OCI-LY7 (cell line): Measurements from ENCODE around the gene ST6GAL1. TPM values are rescaled to one million over a fixed set of nuclear protein-coding genes. Genes with fewer than 3 reads are reported as not detected.

ENCODE experiments used
- BruUV-seq: library from RNA; stranded (reverse); fragments of 400-500 nt; replicated peaks from 2 replicates; lab custom pipeline; 2021; lab: Mats Ljungman, UMichigan
- CTCF ChIA-PET: fragments of 300-600 bp; sonication (Branson Sonifier 250); formaldehyde crosslinking; loops from one replicate; lab custom pipeline; 2022; ENCODE audit warnings: antibody characterized with exemption; ENCODE audit not compliant: unreplicated experiment; lab: Charles Lee
- POLR2A ChIA-PET: fragments of 300-600 bp; sonication (Branson Sonifier 250); formaldehyde crosslinking; loops from one replicate; lab custom pipeline; 2022; ENCODE audit warnings: antibody characterized with exemption; lab: Charles Lee
- DNase-seq: peaks from one replicate; pipeline ENCODE4 v3.0.0-alpha.2; 2015; ENCODE audit warnings: low spot score
- H2AFZ ChIP-seq: fragments of 200-600 bp; sonication (generic), shearing (Covaris generic); 2 replicates; pipeline ENCODE4 v1.6.1; 2014; ENCODE audit warnings: mild to moderate bottlenecking, antibody characterized with exemption, low read length, moderate library complexity
- H3K27ac ChIP-seq: fragments of 200-600 bp; sonication (generic); 2 replicates; pipeline ENCODE4 v1.5.1; 2014; ENCODE audit warnings: mixed run types, low read depth, mild to moderate bottlenecking, moderate library complexity, low read length, inconsistent platforms; ENCODE audit not compliant: poor library complexity, severe bottlenecking
- H3K36me3 ChIP-seq: fragments of 200-600 bp; sonication (generic); 2 replicates; pipeline ENCODE4 v1.6.1; 2014; ENCODE audit warnings: mild to moderate bottlenecking, antibody characterized with exemption, low read length, moderate library complexity, mixed read lengths; ENCODE audit not compliant: insufficient read depth
- H3K4me1 ChIP-seq: fragments of 200-600 bp; sonication (generic); 2 replicates; pipeline ENCODE4 v1.5.1; 2014; ENCODE audit warnings: mild to moderate bottlenecking, low read length; ENCODE audit not compliant: insufficient read depth, poor library complexity, severe bottlenecking
- H3K4me2 ChIP-seq: fragments of 200-600 bp; sonication (generic); 2 replicates; pipeline ENCODE4 v1.6.1; 2014; ENCODE audit warnings: mild to moderate bottlenecking, low read length
- H3K4me3 ChIP-seq: fragments of 200-600 bp; sonication (generic); 2 replicates; pipeline ENCODE4 v1.5.1; 2014; ENCODE audit warnings: mild to moderate bottlenecking, low read depth, low read length; ENCODE audit not compliant: poor library complexity, severe bottlenecking
- H3K79me2 ChIP-seq: fragments of 200-600 bp; sonication (generic); 2 replicates; pipeline ENCODE4 v1.6.1; 2016; ENCODE audit warnings: low read depth, mild to moderate bottlenecking, low read length, moderate library complexity, mixed read lengths; ENCODE audit not compliant: insufficient read depth
- H3K9me2 ChIP-seq: fragments of 200-600 bp; sonication (generic); 2 replicates; pipeline ENCODE4 v1.6.1; 2016; ENCODE audit warnings: mild to moderate bottlenecking, low read length, mixed read lengths; ENCODE audit not compliant: insufficient read depth
- H3K9me3 ChIP-seq: fragments of 200-600 bp; sonication (generic); 2 replicates; pipeline ENCODE4 v1.6.1; 2014; ENCODE audit warnings: mild to moderate bottlenecking, mixed run types, low read length, mixed read lengths
- H4K20me1 ChIP-seq: fragments of 200-600 bp; sonication (generic); 2 replicates; pipeline ENCODE4 v1.6.1; 2014; ENCODE audit warnings: mild to moderate bottlenecking, antibody characterized with exemption, low read length, moderate library complexity, mixed read lengths; ENCODE audit not compliant: insufficient read depth
- EZH2phosphoT487 ChIP-seq: fragments of 200-600 bp; sonication (generic); IDR thresholded peaks from 2 replicates; pipeline ENCODE4 v1.6.1; 2018; ENCODE audit warnings: low read depth, borderline replicate concordance, mild to moderate bottlenecking, mixed run types, antibody characterized with exemption, low read length, moderate library complexity, mixed read lengths
- intact Hi-C: fragments of 100-400 bp; cut with micrococcal nuclease; formaldehyde crosslinking; loops from one replicate; pipeline ENCODE4 v1.10.0; 2022; ENCODE audit not compliant: unreplicated experiment
- total RNA-seq, 2 experiments: library from RNA; depleted of rRNA in 1 of 2; stranded (reverse); fragments of >200 nt in 1 of 2; shearing (Covaris generic) in 1 of 2; gene quantifications; 2 replicates each; pipeline ENCODE4 v1.2.3, GENCODE V29; 2014 to 2022
- TF ChIP-seq, protein P1 (sequence below): fragments of 200-600 bp; sonication (generic); conservative IDR thresholded peaks from 2 replicates; pipeline ENCODE4 v1.5.1; 2014; ENCODE audit warnings: mild to moderate bottlenecking, antibody characterized with exemption, low read length, moderate library complexity, mixed read lengths

ST6GAL1 gene
- total RNA-seq, 2 experiments from 2014 or later, result 192 to 375 TPM

DNA sequence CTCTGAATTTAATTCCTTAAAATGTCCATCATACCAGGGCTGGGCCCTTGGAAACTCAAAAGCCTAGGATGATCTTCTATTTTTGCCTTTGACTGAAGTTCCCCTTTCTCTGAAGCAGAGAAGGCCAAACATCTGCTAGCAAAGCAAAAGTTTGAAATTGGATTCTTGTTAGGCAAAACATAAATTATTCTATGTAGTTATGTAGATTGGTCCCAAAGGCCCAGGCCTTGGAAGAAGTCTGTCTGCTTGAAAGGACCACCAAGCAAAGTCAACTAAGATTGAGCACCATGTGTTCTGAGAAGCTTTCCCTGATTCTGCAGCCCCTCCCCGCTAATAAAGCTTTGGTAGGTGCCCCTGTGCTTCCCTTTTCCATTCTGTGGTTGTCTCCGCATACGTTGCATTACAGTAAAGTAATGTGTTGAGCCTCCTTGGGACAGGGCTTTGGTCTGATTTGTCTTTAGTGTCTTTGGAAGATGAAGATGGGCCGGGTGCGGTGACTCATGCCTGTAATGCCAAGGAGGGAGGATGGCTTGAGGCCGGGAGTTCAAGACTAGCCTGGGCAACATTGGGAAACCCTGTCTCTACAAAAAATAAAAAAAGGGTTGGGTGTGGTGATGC, 152.5 kb downstream of the ST6GAL1 start:
- Histone ChIP-seq H3K36me3 (peaks cover 21% of the 10 kb centered on the region), H3K4me1 (peaks cover 4% of the 10 kb centered on the region), H2AFZ (no peak overlapping the region), H3K9me3 (peaks cover 12% of the 10 kb centered on the region), H3K27ac (no peak overlapping the region), H3K4me2 (no peak overlapping the region), H3K79me2 (no peaks in the 10 kb centered on the region), H4K20me1 (no peaks in the 10 kb centered on the region), H3K9me2 (no peaks in the 10 kb centered on the region), H3K4me3 (no peak overlapping the region)
- no peak for DNase-seq
- CTCF ChIA-PET, result no interaction called here
- no peak for TF ChIP-seq EZH2phosphoT487
- TF ChIP-seq, protein P1, sequence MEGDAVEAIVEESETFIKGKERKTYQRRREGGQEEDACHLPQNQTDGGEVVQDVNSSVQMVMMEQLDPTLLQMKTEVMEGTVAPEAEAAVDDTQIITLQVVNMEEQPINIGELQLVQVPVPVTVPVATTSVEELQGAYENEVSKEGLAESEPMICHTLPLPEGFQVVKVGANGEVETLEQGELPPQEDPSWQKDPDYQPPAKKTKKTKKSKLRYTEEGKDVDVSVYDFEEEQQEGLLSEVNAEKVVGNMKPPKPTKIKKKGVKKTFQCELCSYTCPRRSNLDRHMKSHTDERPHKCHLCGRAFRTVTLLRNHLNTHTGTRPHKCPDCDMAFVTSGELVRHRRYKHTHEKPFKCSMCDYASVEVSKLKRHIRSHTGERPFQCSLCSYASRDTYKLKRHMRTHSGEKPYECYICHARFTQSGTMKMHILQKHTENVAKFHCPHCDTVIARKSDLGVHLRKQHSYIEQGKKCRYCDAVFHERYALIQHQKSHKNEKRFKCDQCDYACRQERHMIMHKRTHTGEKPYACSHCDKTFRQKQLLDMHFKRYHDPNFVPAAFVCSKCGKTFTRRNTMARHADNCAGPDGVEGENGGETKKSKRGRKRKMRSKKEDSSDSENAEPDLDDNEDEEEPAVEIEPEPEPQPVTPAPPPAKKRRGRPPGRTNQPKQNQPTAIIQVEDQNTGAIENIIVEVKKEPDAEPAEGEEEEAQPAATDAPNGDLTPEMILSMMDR, result no peak
- POLR2A ChIA-PET, result interaction anchor here (0.7 kb wide), 1 partner anchor 77 kb away, joined by 3 read pairs; no protein-coding TSS in a partner anchor
- intact Hi-C loops, result no loop called here
- BruUV-seq, result no TSS peak

DNA sequence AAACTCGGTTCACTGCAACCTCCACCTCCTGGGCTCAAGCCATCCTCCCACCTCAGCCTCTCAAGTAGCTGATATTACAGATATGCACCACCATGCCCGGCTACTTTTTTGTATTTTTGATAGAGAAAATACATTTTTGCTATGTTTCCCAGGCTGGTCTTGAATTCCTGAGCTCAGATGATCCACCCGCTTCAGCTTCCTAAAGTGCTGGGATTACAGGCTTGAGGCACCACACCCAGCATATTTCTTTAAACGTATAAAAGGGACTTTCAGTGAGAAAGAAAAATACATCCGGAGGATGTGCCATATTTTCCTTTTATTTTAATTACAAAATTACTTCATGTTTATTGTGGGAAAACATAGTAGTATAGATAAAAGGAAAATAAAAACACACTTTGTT, 153.8 kb downstream of the ST6GAL1 start:
- H3K4me1 ChIP-seq, result peaks cover 14% of the 10 kb centered on the region
- no peaks in the 10 kb centered on the region for H3K9me2 ChIP-seq
- no peak overlapping the region for H3K4me3 ChIP-seq
- H2AFZ ChIP-seq, result no peak overlapping the region
- CTCF ChIA-PET, result interaction anchor here (0.6 kb wide), 1 partner anchor 41 kb away, joined by 3 read pairs; no protein-coding TSS in a partner anchor
- H3K4me2 ChIP-seq, result no peak overlapping the region
- intact Hi-C loops, result no loop called here
- peaks cover 8% of the 10 kb centered on the region for H3K36me3 ChIP-seq
- H3K9me3 ChIP-seq, result peaks cover 20% of the 10 kb centered on the region
- TF ChIP-seq, protein P1, result no peak
- TF ChIP-seq EZH2phosphoT487, result no peak
- H3K79me2 ChIP-seq, result no peaks in the 10 kb centered on the region
- no peak for DNase-seq
- no TSS peak for BruUV-seq
- H4K20me1 ChIP-seq, result no peaks in the 10 kb centered on the region
- POLR2A ChIA-PET, result interaction anchor here (0.7 to 1.4 kb wide), 6 partner anchors 10 to 88 kb away, joined by 3 to 5 read pairs (median 4); no protein-coding TSS in a partner anchor
- H3K27ac ChIP-seq, result no peak overlapping the region

DNA sequence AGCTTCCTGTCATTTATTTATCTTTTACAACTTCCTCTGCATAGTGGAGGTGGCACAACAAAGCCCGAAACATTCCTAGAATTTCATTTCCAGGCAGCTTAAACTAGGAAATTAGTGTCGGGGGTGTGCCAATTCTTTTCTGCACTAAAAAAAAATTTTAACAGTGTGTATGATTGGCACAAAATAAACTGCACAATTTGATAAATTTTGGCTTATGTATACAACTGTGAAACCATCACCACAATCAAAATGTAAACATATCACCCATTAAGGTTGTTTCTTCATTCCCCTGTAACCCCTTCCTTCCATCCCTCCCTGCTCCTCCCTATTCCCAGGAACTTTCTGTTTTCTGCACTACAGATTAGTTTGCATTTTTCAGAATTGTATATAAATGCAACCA, 154.3 kb downstream of the ST6GAL1 start:
- TF ChIP-seq, protein P1, result no peak
- no peak for TF ChIP-seq EZH2phosphoT487
- Histone ChIP-seq H3K79me2 (no peaks in the 10 kb centered on the region), H3K4me3 (no peak overlapping the region), H3K9me3 (peaks cover 20% of the 10 kb centered on the region), H4K20me1 (no peaks in the 10 kb centered on the region), H3K36me3 (peaks cover 4% of the 10 kb centered on the region), H3K4me1 (peaks cover 18% of the 10 kb centered on the region), H3K4me2 (no peak overlapping the region), H2AFZ (no peak overlapping the region), H3K9me2 (no peaks in the 10 kb centered on the region), H3K27ac (no peak overlapping the region)
- CTCF ChIA-PET, result interaction anchor here (0.6 kb wide), 1 partner anchor 41 kb away, joined by 3 read pairs; no protein-coding TSS in a partner anchor
- DNase-seq, result no peak
- intact Hi-C loops, result no loop called here
- POLR2A ChIA-PET, result interaction anchor here (0.7 to 1.4 kb wide), 5 partner anchors 9 to 45 kb away, joined by 3 to 5 read pairs (median 4); no protein-coding TSS in a partner anchor
- no TSS peak for BruUV-seq
